ENCODE data around the gene SLC29A3. TPM values are rescaled to one million over a fixed set of nuclear protein-coding genes. Genes with fewer than 3 reads are reported as not detected.

Gene SLC29A3
- total RNA-seq, 1 experiment from 2014 or later: 4.4 TPM

- CTCF ChIA-PET: no interaction called here
These were observed 61.8 kb downstream of the SLC29A3 start for GRCh38 chr10:71380841-71381240.

GRCh38 chr10:71381611-71382010 is 62.6 kb downstream of the SLC29A3 start:
- intact Hi-C loops (cut with micrococcal nuclease): loop anchor here (10.0 kb wide), 2 partner anchors 183 to 323 kb away; no protein-coding TSS in a partner anchor

More at GRCh38 chr10:71380841-71381240, 61.8 kb downstream of the SLC29A3 start:
- Histone ChIP-seq H4K20me1 (ENCODE audit: low read length) (no peaks in the 10 kb centered on the region), H3K9ac (ENCODE audit: low read length) (no peak overlapping the region), H3K36me3 (ENCODE audit: low read depth, low read length) (no peaks in the 10 kb centered on the region), H3K4me2 (ENCODE audit: low read length) (no peak overlapping the region), H3K9me2 (replicated peaks; ENCODE audit: low read length) (no peaks in the 10 kb centered on the region), H3K9me3 (ENCODE audit: low read length) (no peaks in the 10 kb centered on the region), H3K79me2 (ENCODE audit: low read length) (no peaks in the 10 kb centered on the region), H3K4me3 (ENCODE audit: low read length) (no peak overlapping the region), H2AFZ (ENCODE audit: low read length) (no peak overlapping the region), H3K27ac (ENCODE audit: low read length) (no peak overlapping the region), H3K4me1 (ENCODE audit: insufficient read depth, low read length) (peaks cover 9% of the 10 kb centered on the region), H3K27me3 (ENCODE audit: low read length) (no peaks in the 10 kb centered on the region), H3F3A (ENCODE audit: low read length, unreplicated experiment) (no peaks in the 10 kb centered on the region)
- DNase-seq (no peak), ATAC-seq (no peak)
- no TSS peak for BruUV-seq (replicated peaks)
- TF ChIP-seq, protein P1, sequence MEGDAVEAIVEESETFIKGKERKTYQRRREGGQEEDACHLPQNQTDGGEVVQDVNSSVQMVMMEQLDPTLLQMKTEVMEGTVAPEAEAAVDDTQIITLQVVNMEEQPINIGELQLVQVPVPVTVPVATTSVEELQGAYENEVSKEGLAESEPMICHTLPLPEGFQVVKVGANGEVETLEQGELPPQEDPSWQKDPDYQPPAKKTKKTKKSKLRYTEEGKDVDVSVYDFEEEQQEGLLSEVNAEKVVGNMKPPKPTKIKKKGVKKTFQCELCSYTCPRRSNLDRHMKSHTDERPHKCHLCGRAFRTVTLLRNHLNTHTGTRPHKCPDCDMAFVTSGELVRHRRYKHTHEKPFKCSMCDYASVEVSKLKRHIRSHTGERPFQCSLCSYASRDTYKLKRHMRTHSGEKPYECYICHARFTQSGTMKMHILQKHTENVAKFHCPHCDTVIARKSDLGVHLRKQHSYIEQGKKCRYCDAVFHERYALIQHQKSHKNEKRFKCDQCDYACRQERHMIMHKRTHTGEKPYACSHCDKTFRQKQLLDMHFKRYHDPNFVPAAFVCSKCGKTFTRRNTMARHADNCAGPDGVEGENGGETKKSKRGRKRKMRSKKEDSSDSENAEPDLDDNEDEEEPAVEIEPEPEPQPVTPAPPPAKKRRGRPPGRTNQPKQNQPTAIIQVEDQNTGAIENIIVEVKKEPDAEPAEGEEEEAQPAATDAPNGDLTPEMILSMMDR (conservative IDR thresholded peaks at IDR 0.05; ENCODE audit: low read depth, low read length): no peak
- no peak for TF ChIP-seq EZH2 (IDR thresholded peaks at IDR 0.05; ENCODE audit: low read length, unreplicated experiment)
- TF ChIP-seq EZH2phosphoT487 (IDR thresholded peaks at IDR 0.05; ENCODE audit: borderline replicate concordance, low read length): no peak
- intact Hi-C loops (cut with micrococcal nuclease): loop anchor here (10.0 kb wide), 2 partner anchors 184 to 324 kb away; no protein-coding TSS in a partner anchor
- POLR2A ChIA-PET (ENCODE audit: unreplicated experiment): no interaction called here

GRCh38 chr10:71382028-71382427 is 63.0 kb downstream of the SLC29A3 start:
- ATAC-seq (no peak), DNase-seq (no peak)
- no peaks in the 10 kb centered on the region for H3K36me3 ChIP-seq (ENCODE audit: low read depth, low read length)
- intact Hi-C loops (cut with micrococcal nuclease): loop anchor here (10.0 kb wide), 2 partner anchors 183 to 323 kb away; no protein-coding TSS in a partner anchor
- ChIA-PET CTCF (no interaction called here), POLR2A (ENCODE audit: unreplicated experiment) (no interaction called here)
- H4K20me1 ChIP-seq (ENCODE audit: low read length): no peaks in the 10 kb centered on the region
- H3K9me3 ChIP-seq (ENCODE audit: low read length): no peaks in the 10 kb centered on the region
- TF ChIP-seq, protein P1 (conservative IDR thresholded peaks at IDR 0.05; ENCODE audit: low read depth, low read length): no peak
- TF ChIP-seq EZH2 (IDR thresholded peaks at IDR 0.05; ENCODE audit: low read length, unreplicated experiment) (no peak), EZH2phosphoT487 (IDR thresholded peaks at IDR 0.05; ENCODE audit: borderline replicate concordance, low read length) (no peak)
- no peak overlapping the region for H3K4me3 ChIP-seq (ENCODE audit: low read length)
- H2AFZ ChIP-seq (ENCODE audit: low read length): no peak overlapping the region
- no peak overlapping the region for H3K27ac ChIP-seq (ENCODE audit: low read length)
- H3K9me2 ChIP-seq (replicated peaks; ENCODE audit: low read length): no peaks in the 10 kb centered on the region
- no peaks in the 10 kb centered on the region for H3F3A ChIP-seq (ENCODE audit: low read length, unreplicated experiment)
- no peaks in the 10 kb centered on the region for H3K27me3 ChIP-seq (ENCODE audit: low read length)
- peaks cover 3% of the 10 kb centered on the region; the same call in 1 of the 2 replicates for H3K4me1 ChIP-seq (ENCODE audit: insufficient read depth, low read length)
- BruUV-seq (replicated peaks): no TSS peak
- H3K4me2 ChIP-seq (ENCODE audit: low read length): no peak overlapping the region
- no peak overlapping the region for H3K9ac ChIP-seq (ENCODE audit: low read length)
- H3K79me2 ChIP-seq (ENCODE audit: low read length): no peaks in the 10 kb centered on the region

More at GRCh38 chr10:71381611-71382010, 62.6 kb downstream of the SLC29A3 start:
- H3K9ac ChIP-seq (ENCODE audit: low read length): no peak overlapping the region
- no peaks in the 10 kb centered on the region for H3K9me2 ChIP-seq (replicated peaks; ENCODE audit: low read length)
- no peaks in the 10 kb centered on the region for H4K20me1 ChIP-seq (ENCODE audit: low read length)
- peaks cover 7% of the 10 kb centered on the region for H3K4me1 ChIP-seq (ENCODE audit: insufficient read depth, low read length)
- CTCF ChIA-PET: no interaction called here
- ATAC-seq: no peak
- H3K4me2 ChIP-seq (ENCODE audit: low read length): no peak overlapping the region
- no peaks in the 10 kb centered on the region for H3K79me2 ChIP-seq (ENCODE audit: low read length)
- H3K4me3 ChIP-seq (ENCODE audit: low read length): no peak overlapping the region
- TF ChIP-seq EZH2 (IDR thresholded peaks at IDR 0.05; ENCODE audit: low read length, unreplicated experiment) (no peak), EZH2phosphoT487 (IDR thresholded peaks at IDR 0.05; ENCODE audit: borderline replicate concordance, low read length) (no peak)
- TF ChIP-seq, protein P1 (conservative IDR thresholded peaks at IDR 0.05; ENCODE audit: low read depth, low read length): no peak
- no peaks in the 10 kb centered on the region for H3F3A ChIP-seq (ENCODE audit: low read length, unreplicated experiment)
- H3K9me3 ChIP-seq (ENCODE audit: low read length): no peaks in the 10 kb centered on the region
- H2AFZ ChIP-seq (ENCODE audit: low read length): no peak overlapping the region
- H3K27me3 ChIP-seq (ENCODE audit: low read length): no peaks in the 10 kb centered on the region
- no TSS peak for BruUV-seq (replicated peaks)
- no peak overlapping the region for H3K27ac ChIP-seq (ENCODE audit: low read length)
- no peak for DNase-seq
- POLR2A ChIA-PET (ENCODE audit: unreplicated experiment): no interaction called here
- H3K36me3 ChIP-seq (ENCODE audit: low read depth, low read length): no peaks in the 10 kb centered on the region
